Measurements from ENCODE around the gene UAP1L1. TPM values are rescaled to one million over a fixed set of nuclear protein-coding genes. Genes with fewer than 3 reads are reported as not detected.

UAP1L1 gene
- total and polyA plus RNA-seq, 4 donors = 0.35 to 2.3 (median 1.7) TPM

- TF ChIP-seq RXRA (IDR thresholded peaks at IDR 0.05) (no peak), HNF4G (IDR thresholded peaks at IDR 0.05) (no peak), SP1 (IDR thresholded peaks at IDR 0.05) (no peak)
These were observed 21.9 kb downstream of the UAP1L1 start (continued) for GRCh38 chr9:137099231-137099630.

DNA sequence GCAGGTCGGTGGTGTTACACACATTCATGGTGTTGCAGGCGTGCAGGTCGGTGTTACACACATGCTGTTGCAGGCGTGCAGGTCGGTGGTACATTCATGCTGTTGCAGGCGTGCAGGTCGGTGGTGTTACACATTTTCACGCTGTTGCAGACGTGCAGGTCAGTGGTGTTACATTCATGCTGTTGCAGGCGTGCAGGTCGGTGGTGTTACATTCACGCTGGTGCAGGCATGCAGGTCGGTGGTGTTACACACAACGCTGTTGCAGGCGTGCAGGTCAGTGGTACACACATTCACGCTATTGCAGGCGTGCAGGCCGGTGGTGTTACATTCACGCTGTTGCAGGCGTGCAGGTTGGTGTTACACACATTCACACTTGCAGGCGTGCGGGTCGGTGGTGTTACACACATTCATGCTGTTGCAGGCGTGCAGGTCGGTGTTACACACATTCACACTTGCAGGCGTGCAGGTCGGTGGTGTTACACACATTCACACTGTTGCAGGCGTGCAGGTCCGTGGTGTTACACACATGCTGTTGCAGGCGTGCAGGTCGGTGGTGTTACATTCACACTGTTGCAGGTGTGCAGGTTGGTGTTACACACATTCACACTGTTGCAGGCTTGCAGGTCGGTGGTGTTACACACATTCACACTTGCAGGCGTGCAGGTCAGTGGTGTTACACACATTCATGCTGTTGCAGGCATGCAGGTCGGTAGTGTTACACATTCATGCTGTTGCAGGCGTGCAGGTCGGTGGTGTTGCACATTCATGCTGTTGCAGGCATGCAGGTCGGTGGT is 26.1 kb downstream of the UAP1L1 start:
- Histone ChIP-seq H3K27me3 (ENCODE audit: control insufficient read depth in 4 of 4, insufficient read depth in 4 of 4, low read length in 3 of 4) (no peaks in the 10 kb centered on the region), H3K4me3 (ENCODE audit: low read depth in 1 of 3, low read length in 3 of 3) (no peak overlapping the region), H3K27ac (ENCODE audit: low read depth in 1 of 2, low read length in 2 of 2) (no peak overlapping the region), H3K4me1 (ENCODE audit: control insufficient read depth in 4 of 4, insufficient read depth in 4 of 4, low read length in 3 of 4) (no peaks in the 10 kb centered on the region), H3K36me3 (ENCODE audit: control insufficient read depth in 4 of 4, insufficient read depth in 3 of 4, low read depth in 1 of 4, low read length in 3 of 4) (peaks cover 7 to 72% (median 35%) of the 10 kb centered on the region in 4 donors), H3K9ac (ENCODE audit: low read depth in 1 of 2, low read length in 2 of 2) (no peak overlapping the region), H3K9me3 (ENCODE audit: control insufficient read depth in 4 of 4, low read length in 3 of 4) (no peaks in the 10 kb centered on the region)
- WGBS = 94% methylated on average over 37 of the region's 37 CpGs
- no peak for DNase-seq (ENCODE audit: low spot score)
- TF ChIP-seq FOXA2 (IDR thresholded peaks at IDR 0.05) = no peak
- no peak for TF ChIP-seq GABPA (IDR thresholded peaks at IDR 0.05 in 1 of 2, conservative IDR thresholded peaks at IDR 0.05 in 1 of 2)
- TF ChIP-seq, protein P1, sequence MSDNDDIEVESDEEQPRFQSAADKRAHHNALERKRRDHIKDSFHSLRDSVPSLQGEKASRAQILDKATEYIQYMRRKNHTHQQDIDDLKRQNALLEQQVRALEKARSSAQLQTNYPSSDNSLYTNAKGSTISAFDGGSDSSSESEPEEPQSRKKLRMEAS (IDR thresholded peaks at IDR 0.05) = no peak
- TF ChIP-seq NR2F2 (IDR thresholded peaks at IDR 0.05) = no peak
- TF ChIP-seq, protein P2, sequence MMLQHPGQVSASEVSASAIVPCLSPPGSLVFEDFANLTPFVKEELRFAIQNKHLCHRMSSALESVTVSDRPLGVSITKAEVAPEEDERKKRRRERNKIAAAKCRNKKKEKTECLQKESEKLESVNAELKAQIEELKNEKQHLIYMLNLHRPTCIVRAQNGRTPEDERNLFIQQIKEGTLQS (IDR thresholded peaks at IDR 0.05) = no peak

GRCh38 chr9:137105814-137106661 is 28.7 kb downstream of the UAP1L1 start:
- Histone ChIP-seq H3K4me1 (ENCODE audit: control insufficient read depth in 4 of 4, insufficient read depth in 4 of 4, low read length in 3 of 4) (no peaks in the 10 kb centered on the region), H3K27me3 (ENCODE audit: control insufficient read depth in 4 of 4, insufficient read depth in 4 of 4, low read length in 3 of 4) (no peaks in the 10 kb centered on the region), H3K4me3 (ENCODE audit: low read depth in 1 of 3, low read length in 3 of 3) (no peak overlapping the region), H3K9ac (ENCODE audit: low read depth in 1 of 2, low read length in 2 of 2) (no peak overlapping the region), H3K36me3 (ENCODE audit: control insufficient read depth in 4 of 4, insufficient read depth in 3 of 4, low read depth in 1 of 4, low read length in 3 of 4) (peaks cover 8 to 63% (median 34%) of the 10 kb centered on the region in 4 donors), H3K27ac (ENCODE audit: low read depth in 1 of 2, low read length in 2 of 2) (no peak overlapping the region), H3K9me3 (ENCODE audit: control insufficient read depth in 4 of 4, low read length in 3 of 4) (no peaks in the 10 kb centered on the region)
- DNase-seq (ENCODE audit: low spot score) = no peak
- no peak for TF ChIP-seq RXRA (IDR thresholded peaks at IDR 0.05)
- TF ChIP-seq CTCF (IDR thresholded peaks at IDR 0.05; ENCODE audit: low read depth, low read length, missing input control) = no peak
- TF ChIP-seq RAD21 (IDR thresholded peaks at IDR 0.05) = no peak
- TF ChIP-seq, protein P1 (IDR thresholded peaks at IDR 0.05) = no peak
- TF ChIP-seq GABPA (IDR thresholded peaks at IDR 0.05 in 1 of 2, conservative IDR thresholded peaks at IDR 0.05 in 1 of 2) = no peak
- no peak for TF ChIP-seq SP1 (IDR thresholded peaks at IDR 0.05)
- no peak for TF ChIP-seq NR2F2 (IDR thresholded peaks at IDR 0.05)
- TF ChIP-seq TAF1 (conservative IDR thresholded peaks at IDR 0.05) = no peak
- no peak for TF ChIP-seq EGR1 (IDR thresholded peaks at IDR 0.05; ENCODE audit: low read depth in 2 of 2)
- no peak for TF ChIP-seq FOXA2 (IDR thresholded peaks at IDR 0.05)
- 96% methylated on average over 31 of the region's 31 CpGs for WGBS

Measured in liver (tissue), 9 donors.